ENCODE measurements around the gene GSTCD. TPM values are rescaled to one million over a fixed set of nuclear protein-coding genes. Genes with fewer than 3 reads are reported as not detected.

The GSTCD gene, protein sequence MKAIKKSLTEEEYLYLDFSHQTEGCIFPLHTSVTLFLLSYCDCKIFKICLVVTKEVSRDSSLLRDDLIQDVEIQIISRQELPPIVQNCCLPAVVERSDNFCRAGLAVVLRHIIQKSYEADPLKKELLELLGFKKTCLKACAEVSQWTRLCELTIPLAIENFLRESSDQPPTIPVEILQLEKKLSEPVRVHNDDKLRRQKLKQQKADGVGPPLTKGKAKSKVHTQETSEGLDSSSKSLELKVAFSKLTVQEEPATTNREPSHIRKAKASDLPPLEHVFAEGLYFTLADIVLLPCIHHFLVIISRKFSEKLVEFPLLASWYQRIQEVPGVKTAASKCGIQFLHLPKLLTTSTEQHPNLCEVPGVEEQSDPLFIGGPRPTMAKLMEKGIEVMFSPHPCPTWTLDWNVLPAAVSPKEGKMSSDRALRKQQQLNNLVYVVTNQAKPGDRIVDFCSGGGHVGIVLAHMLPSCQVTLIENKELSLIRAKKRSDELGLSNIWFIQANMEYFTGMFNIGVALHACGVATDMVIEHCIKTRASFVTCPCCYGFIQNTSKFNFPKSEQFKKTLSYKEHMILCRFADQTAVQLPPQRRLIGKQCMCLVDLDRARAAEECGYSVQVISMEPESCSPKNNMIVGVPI
- 16.2 and 17.9 TPM in 2 replicates for total RNA-seq (2021)
- long read RNA-seq, full-length matches to known transcripts = 14 of 34 reads
- long read RNA-seq, partial matches to known transcripts = 12 of 34 reads
- long read RNA-seq, other reads (novel, unspliced or antisense) = 8 of 34 reads

GRCh38 chr4:105708181-105709080 lies at the start of gene GSTCD, which contains the start of gene INTS12:
Gene GSTCD, plus strand, starts transcription at chr4:105708784. Its CDS starts 8,830 bp downstream, at chr4:105717614.
Gene INTS12, minus strand, starts transcription at chr4:105708689. Its CDS starts 8,684 bp downstream, at chr4:105700005.
- Mint-ChIP-seq H3K4me1 (peaks cover 10% of the 10 kb centered on the region in 2 experiments), H3K4me3 (peak within 1 kb of the TSS; percentile 97), H3K9me3 (no peaks in the 10 kb centered on the region; a peak in 1 of 5 replicates), H3K36me3 (ENCODE audit: insufficient read depth in 1 of 3, low read depth in 3 of 3) (peaks cover 0 to 1% (median 0%) of the 10 kb centered on the region in 3 experiments; a peak in 2 of 7 replicates), H3K27me3 (ENCODE audit: low read depth) (no peaks in the 10 kb centered on the region), H3K27ac (peak within 1 kb of the TSS; percentile 95 to 98 (median 96))
- H3T11ph ChIP-seq (ENCODE audit: low read length) = no peak within 1 kb of the TSS
- no peaks in the 10 kb centered on the region for H4K20me1 ChIP-seq (ENCODE audit: control insufficient read depth, insufficient read depth, insufficient read length)
- no peak within 1 kb of the TSS for H2BK5ac ChIP-seq (ENCODE audit: insufficient read length, low read length)
- H3K56ac ChIP-seq (ENCODE audit: insufficient read length, low read depth, low read length) = no peak within 1 kb of the TSS
- no peak within 1 kb of the TSS for H2BK120ac ChIP-seq (ENCODE audit: low read depth, low read length, poor library complexity, severe bottlenecking)
- H2BK15ac ChIP-seq (ENCODE audit: low read depth, low read length) = no peak within 1 kb of the TSS
- H4K91ac ChIP-seq (ENCODE audit: insufficient read length, low read depth, low read length) = no peak within 1 kb of the TSS
- peak within 1 kb of the TSS; percentile 94 for H3K4me2 ChIP-seq (ENCODE audit: insufficient read depth, insufficient read length, low read length)
- no peak within 1 kb of the TSS for H2BK20ac ChIP-seq (ENCODE audit: low read depth, low read length, poor library complexity, severe bottlenecking)
- WGBS (ENCODE audit: extremely low coverage, insufficient read length, low lambda C conversion rate) = no CpG with 5 or more reads among the region's 63 CpGs
- peak within 1 kb of the TSS; percentile 63 for H2AFZ ChIP-seq (ENCODE audit: low read length)
- peak within 1 kb of the TSS; percentile 29 for H4K5ac ChIP-seq (ENCODE audit: insufficient read length, low read depth, low read length)
- H3K4me1 ChIP-seq (ENCODE audit: insufficient read depth, low read length) = no peaks in the 10 kb centered on the region
- peak within 1 kb of the TSS; percentile 26 for H3K27ac ChIP-seq (ENCODE audit: insufficient read length, low read depth, low read length)
- H3K14ac ChIP-seq (ENCODE audit: insufficient read depth, low read length) = peak within 1 kb of the TSS; percentile 96
- peaks cover 7% of the 10 kb centered on the region for H3K23me2 ChIP-seq (ENCODE audit: insufficient read length, low read depth, low read length, poor library complexity, severe bottlenecking)
- no peaks in the 10 kb centered on the region for H3K79me1 ChIP-seq (ENCODE audit: insufficient read depth, low read depth, low read length, poor library complexity, severe bottlenecking)
- H3K9me3 ChIP-seq (ENCODE audit: control insufficient read depth, low read depth, low read length) = no peaks in the 10 kb centered on the region
- H3K27me3 ChIP-seq (ENCODE audit: insufficient read depth, low read length) = no peaks in the 10 kb centered on the region
- H3K9ac ChIP-seq (ENCODE audit: extremely low read depth, insufficient read length, low read length) = peak within 1 kb of the TSS; percentile 90
- no peak for TF ChIP-seq CTCF (conservative IDR thresholded peaks at IDR 0.05)
- H3K23ac ChIP-seq (ENCODE audit: insufficient read length, low read depth, low read length) = no peak within 1 kb of the TSS
- no peak within 1 kb of the TSS for H4K8ac ChIP-seq (replicated peaks; ENCODE audit: insufficient read length, low read depth, low read length)
- H3K18ac ChIP-seq (ENCODE audit: insufficient read length, low read depth, low read length) = peak within 1 kb of the TSS; percentile 96
- DNase-seq = peak; percentile 92
- no peak within 1 kb of the TSS for H2AK5ac ChIP-seq (ENCODE audit: insufficient read length, low read length)
- H3K79me2 ChIP-seq (ENCODE audit: insufficient read depth, low read length) = no peaks in the 10 kb centered on the region; the same call in 1 of the 2 replicates
- no peak within 1 kb of the TSS for H2BK12ac ChIP-seq (ENCODE audit: insufficient read length, low read depth, low read length)
- H3K4ac ChIP-seq (ENCODE audit: low read depth, low read length) = no peak within 1 kb of the TSS; the same call in 1 of the 2 replicates
